Measurements from ENCODE around the gene ZNF784.
A peak's percentile ranks its signal among the peaks of the same experiment; 100 is the strongest.

ZNF784 gene

GRCh38 chr19:55635334-55635717 is 11.0 kb upstream of the ZNF784 start:
- Histone ChIP-seq H3K4me3 (ENCODE audit: low read depth, low read length, poor library complexity, severe bottlenecking) (peak overlapping the region; percentile 82), H2AFZ (ENCODE audit: low read length) (no peak overlapping the region)

GRCh38 chr19:55633861-55634260 is 9.5 kb upstream of the ZNF784 start:
- H3F3A ChIP-seq (ENCODE audit: insufficient read depth, low read length) = no peaks in the 10 kb centered on the region
- no peak for TF ChIP-seq CTCF (IDR thresholded peaks at IDR 0.05; ENCODE audit: low read length)
- no peak for TF ChIP-seq EZH2 (IDR thresholded peaks at IDR 0.05; ENCODE audit: borderline replicate concordance, low read length)
- H3K79me2 ChIP-seq (ENCODE audit: insufficient read depth, low read length) = peaks cover 16% of the 10 kb centered on the region
- no peak overlapping the region for H3K27ac ChIP-seq (ENCODE audit: low read depth, low read length, poor library complexity, severe bottlenecking)
- peak overlapping the region; percentile 89; the same call in 1 of the 2 replicates for H3K9ac ChIP-seq (ENCODE audit: low read length)
- peak overlapping the region; percentile 65 for H2AFZ ChIP-seq (ENCODE audit: low read length)
- no peaks in the 10 kb centered on the region for H3K9me3 ChIP-seq (ENCODE audit: low read length)
- H3K4me1 ChIP-seq (ENCODE audit: insufficient read depth, low read length, severe bottlenecking) = peaks cover 31% of the 10 kb centered on the region
- H3K4me3 ChIP-seq (ENCODE audit: low read depth, low read length, poor library complexity, severe bottlenecking) = peak overlapping the region; percentile 82
- peak overlapping the region; percentile 97 for H3K4me2 ChIP-seq (ENCODE audit: low read length)
- no peaks in the 10 kb centered on the region for H3K36me3 ChIP-seq (ENCODE audit: insufficient read depth, low read length)
- H3K9me2 ChIP-seq (ENCODE audit: low read depth, low read length) = no peaks in the 10 kb centered on the region
- H3K27me3 ChIP-seq (ENCODE audit: insufficient read depth, low read length) = no peaks in the 10 kb centered on the region
- H4K20me1 ChIP-seq (ENCODE audit: insufficient read depth, low read length) = no peaks in the 10 kb centered on the region

More at GRCh38 chr19:55635334-55635717, 11.0 kb upstream of the ZNF784 start:
- no peaks in the 10 kb centered on the region for H3F3A ChIP-seq (ENCODE audit: insufficient read depth, low read length)
- H3K79me2 ChIP-seq (ENCODE audit: insufficient read depth, low read length) = peaks cover 16% of the 10 kb centered on the region
- H3K4me2 ChIP-seq (ENCODE audit: low read length) = peak overlapping the region; percentile 97
- no peaks in the 10 kb centered on the region for H3K27me3 ChIP-seq (ENCODE audit: insufficient read depth, low read length)
- H3K36me3 ChIP-seq (ENCODE audit: insufficient read depth, low read length) = 0 out of 2 replicates have a peak, but pooled peaks cover 4% of the 10 kb centered on the region
- peak overlapping the region; percentile 60 for H3K27ac ChIP-seq (ENCODE audit: low read depth, low read length, poor library complexity, severe bottlenecking)
- H3K9me2 ChIP-seq (ENCODE audit: low read depth, low read length) = no peaks in the 10 kb centered on the region
- TF ChIP-seq CTCF (IDR thresholded peaks at IDR 0.05; ENCODE audit: low read length) = no peak
- TF ChIP-seq EZH2 (IDR thresholded peaks at IDR 0.05; ENCODE audit: borderline replicate concordance, low read length) = no peak
- peaks cover 44% of the 10 kb centered on the region for H3K4me1 ChIP-seq (ENCODE audit: insufficient read depth, low read length, severe bottlenecking)
- peak overlapping the region; percentile 89 for H3K9ac ChIP-seq (ENCODE audit: low read length)
- H3K9me3 ChIP-seq (ENCODE audit: low read length) = no peaks in the 10 kb centered on the region
- H4K20me1 ChIP-seq (ENCODE audit: insufficient read depth, low read length) = no peaks in the 10 kb centered on the region

- Histone ChIP-seq H3K4me3 (ENCODE audit: low read depth, low read length, poor library complexity, severe bottlenecking) (no peak overlapping the region), H3K4me1 (ENCODE audit: insufficient read depth, low read length, severe bottlenecking) (peaks cover 31% of the 10 kb centered on the region), H3K4me2 (ENCODE audit: low read length) (peak overlapping the region; percentile 40; the same call in 1 of the 2 replicates), H3K79me2 (ENCODE audit: insufficient read depth, low read length) (peaks cover 16% of the 10 kb centered on the region), H3K27ac (ENCODE audit: low read depth, low read length, poor library complexity, severe bottlenecking) (no peak overlapping the region), H3K36me3 (ENCODE audit: insufficient read depth, low read length) (no peaks in the 10 kb centered on the region), H4K20me1 (ENCODE audit: insufficient read depth, low read length) (no peaks in the 10 kb centered on the region), H2AFZ (ENCODE audit: low read length) (no peak overlapping the region), H3F3A (ENCODE audit: insufficient read depth, low read length) (no peaks in the 10 kb centered on the region), H3K27me3 (ENCODE audit: insufficient read depth, low read length) (no peaks in the 10 kb centered on the region), H3K9ac (ENCODE audit: low read length) (no peak overlapping the region), H3K9me3 (ENCODE audit: low read length) (no peaks in the 10 kb centered on the region), H3K9me2 (ENCODE audit: low read depth, low read length) (no peaks in the 10 kb centered on the region)
- TF ChIP-seq CTCF (IDR thresholded peaks at IDR 0.05; ENCODE audit: low read length) (peak; percentile 83), EZH2 (IDR thresholded peaks at IDR 0.05; ENCODE audit: borderline replicate concordance, low read length) (no peak)
These were observed 8.1 kb upstream of the ZNF784 start for GRCh38 chr19:55632463-55632834.
